Measurements from ENCODE around the gene SELENOO. TPM values are rescaled to one million over a fixed set of nuclear protein-coding genes. Genes with fewer than 3 reads are reported as not detected.
"Not testable (repeated sequence)": the region's sequence is repeated elsewhere in the genome, so short reads cannot be mapped to it uniquely, and the experiment has no call there.

SELENOO gene
- total RNA-seq, 1 experiment from 2014 or later: 43.2 TPM

DNA sequence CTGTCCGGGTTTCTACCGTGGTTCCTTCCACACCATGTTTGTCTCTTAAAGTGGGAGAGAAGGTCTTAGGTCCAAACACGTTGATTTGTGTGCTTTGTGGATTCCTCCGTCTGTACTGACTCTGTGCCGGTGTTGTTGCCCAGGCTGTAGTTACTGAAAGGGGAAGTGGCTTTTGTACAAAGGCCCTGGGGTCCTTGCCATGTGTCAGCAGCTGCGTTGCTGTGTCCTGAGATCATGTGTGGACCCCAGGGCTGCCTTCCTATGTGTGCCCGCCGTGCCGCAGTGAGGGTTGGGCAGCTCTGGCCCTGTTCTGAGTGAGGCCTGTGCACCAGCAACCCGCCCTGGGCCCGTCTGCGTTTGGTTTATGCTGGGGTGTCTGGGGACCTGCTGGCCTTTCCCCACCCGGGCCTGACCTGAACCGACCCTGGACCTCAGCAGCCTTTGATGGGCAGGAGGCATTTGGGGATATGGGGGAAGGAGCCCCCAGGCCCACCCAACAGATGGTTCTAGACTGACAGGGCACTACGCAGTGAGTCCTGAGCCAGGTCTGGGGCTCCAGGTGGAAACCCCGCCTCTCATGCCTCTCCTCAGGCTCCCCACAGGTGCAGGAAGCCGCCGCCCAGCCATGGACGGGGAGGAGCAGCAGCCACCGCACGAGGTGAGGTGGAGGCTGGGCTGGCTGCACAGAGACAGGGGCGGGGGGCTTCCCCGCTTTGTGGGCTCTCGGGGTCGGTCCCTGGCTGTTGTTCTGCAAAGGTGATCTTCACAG lies 8.2 kb upstream of the SELENOO start:
- in situ Hi-C loops (cut with HindIII; ENCODE audit: low pct_unique_long_range_greater_than_20kb, low sequenced_read_pairs): no loop called here
- no peak for DNase-seq (ENCODE audit: low read depth, low spot score)

DNA sequence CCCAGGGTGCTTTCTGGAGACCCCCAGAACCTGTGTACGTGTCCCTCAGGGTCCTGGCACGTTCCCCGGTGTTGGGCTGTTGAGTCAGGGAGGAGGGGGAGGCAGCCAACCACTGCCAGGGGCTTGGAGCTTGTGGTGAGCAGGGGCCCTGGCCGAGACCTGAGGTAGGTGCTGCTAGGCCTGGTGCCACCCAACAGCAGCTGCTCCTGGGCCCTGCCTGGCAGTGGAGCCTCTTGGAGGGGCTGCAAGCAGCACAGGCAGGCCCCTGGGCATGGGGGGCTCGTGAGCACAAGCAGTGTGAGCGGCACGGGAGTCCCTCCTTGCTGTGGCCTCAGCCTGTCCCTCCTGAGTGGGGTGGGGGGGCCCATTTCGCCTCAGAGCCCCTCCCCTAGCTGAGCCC lies 7.2 kb upstream of the SELENOO start:
- in situ Hi-C loops (cut with HindIII; ENCODE audit: low pct_unique_long_range_greater_than_20kb, low sequenced_read_pairs): no loop called here
- no peak for DNase-seq (ENCODE audit: low read depth, low spot score)

DNA sequence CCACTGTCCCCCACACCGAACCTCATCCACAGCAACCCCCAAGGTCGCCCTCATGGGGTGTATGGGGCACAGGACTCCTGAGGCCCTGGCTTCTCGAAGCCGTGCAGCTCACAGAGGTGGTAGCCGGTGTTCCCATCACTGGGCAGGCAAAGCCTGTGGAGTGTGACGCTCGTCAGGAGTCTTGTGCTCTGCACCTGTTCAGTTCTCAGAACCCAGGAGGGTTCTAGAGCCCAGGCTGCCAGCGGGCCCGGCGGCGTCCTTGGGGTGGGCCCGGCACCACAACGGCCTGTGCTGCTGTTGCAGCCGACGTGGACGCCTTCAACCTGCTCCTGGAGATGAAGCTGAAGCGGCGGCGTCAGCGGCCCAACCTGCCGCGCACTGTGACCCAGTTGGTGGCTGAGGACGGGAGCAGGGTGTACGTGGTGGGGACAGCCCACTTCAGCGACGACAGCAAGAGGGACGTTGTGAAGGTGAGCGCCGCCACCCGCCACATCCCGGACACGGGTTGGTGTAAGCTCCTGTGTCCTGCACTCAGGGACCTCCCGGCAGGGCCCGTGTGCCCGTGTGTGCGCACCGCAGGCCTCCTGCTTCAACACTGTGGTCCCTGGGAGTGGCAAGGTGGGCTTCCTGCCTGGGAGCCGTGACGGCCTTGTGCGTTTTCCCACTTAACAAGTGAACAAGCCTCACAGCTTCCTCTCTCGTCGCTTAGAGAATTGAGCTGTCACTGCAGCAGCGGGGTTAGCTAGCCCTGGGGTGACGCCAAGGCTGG lies 6.6 kb upstream of the SELENOO start:
- in situ Hi-C loops (cut with HindIII; ENCODE audit: low pct_unique_long_range_greater_than_20kb, low sequenced_read_pairs): no loop called here
- no peak for DNase-seq (ENCODE audit: low read depth, low spot score)

DNA sequence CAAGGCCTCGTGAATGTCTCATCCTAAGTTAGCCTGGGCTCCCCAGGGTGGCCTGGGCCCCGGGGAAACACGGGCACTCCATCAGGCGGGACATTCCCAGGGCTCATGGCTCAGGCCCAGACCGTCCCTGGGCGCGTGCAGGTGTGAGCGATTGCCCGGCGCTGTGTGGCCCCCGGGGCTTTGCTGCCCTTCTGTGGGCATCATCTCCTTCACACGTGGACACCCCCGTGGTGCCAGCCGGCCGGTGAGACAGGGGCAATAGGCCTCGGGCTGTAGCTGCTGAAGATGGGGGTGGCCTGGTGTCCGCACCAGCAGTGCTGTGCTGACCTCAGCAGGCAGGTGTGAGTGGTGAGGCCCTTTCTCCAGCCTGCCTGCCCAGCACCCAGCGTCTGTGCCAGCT lies 4.6 kb upstream of the SELENOO start:
- DNase-seq (ENCODE audit: low read depth, low spot score): no peak
- in situ Hi-C loops (cut with HindIII; ENCODE audit: low pct_unique_long_range_greater_than_20kb, low sequenced_read_pairs): no loop called here

- in situ Hi-C loops (cut with HindIII; ENCODE audit: low pct_unique_long_range_greater_than_20kb, low sequenced_read_pairs): no loop called here
- DNase-seq (ENCODE audit: low read depth, low spot score): no peak
These were observed 3.6 kb upstream of the SELENOO start for GRCh38 chr22:50197000-50197800.

DNA sequence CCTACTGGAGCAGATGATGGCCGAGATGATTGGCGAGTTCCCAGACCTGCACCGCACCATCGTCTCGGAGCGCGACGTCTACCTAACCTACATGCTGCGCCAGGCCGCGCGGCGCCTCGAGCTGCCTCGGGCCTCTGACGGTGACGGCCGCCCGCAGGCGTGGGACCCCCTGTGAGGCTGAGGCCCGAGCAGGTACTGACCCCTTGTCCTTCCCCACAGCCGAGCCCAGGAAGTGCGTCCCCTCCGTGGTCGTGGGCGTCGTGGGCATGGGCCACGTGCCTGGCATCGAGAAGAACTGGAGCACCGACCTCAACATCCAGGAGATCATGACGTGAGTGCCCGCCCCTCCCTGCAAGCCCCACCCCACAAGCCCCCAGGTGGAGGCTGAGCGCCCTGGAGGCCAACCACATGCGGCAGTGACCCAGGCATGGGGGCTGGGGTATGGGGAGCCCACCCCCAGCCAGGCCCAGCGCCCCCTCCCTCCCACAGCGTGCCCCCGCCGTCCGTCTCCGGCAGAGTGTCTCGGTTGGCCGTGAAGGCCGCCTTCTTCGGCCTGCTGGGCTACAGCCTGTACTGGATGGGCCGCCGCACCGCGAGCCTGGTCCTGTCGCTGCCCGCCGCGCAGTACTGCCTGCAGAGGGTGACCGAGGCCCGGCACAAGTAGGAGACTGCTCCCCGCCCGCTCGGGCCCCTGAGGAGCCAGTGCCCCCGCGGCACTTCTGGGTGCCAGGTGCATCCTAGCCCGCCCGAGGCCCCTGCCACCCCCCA lies 2.8 kb upstream of the SELENOO start:
- in situ Hi-C loops (cut with HindIII; ENCODE audit: low pct_unique_long_range_greater_than_20kb, low sequenced_read_pairs): no loop called here
- DNase-seq (ENCODE audit: low read depth, low spot score): no peak

GRCh38 chr22:50198624-50199017 lies 2.2 kb upstream of the SELENOO start:
- DNase-seq (ENCODE audit: low read depth, low spot score): no peak
- in situ Hi-C loops (cut with HindIII; ENCODE audit: low pct_unique_long_range_greater_than_20kb, low sequenced_read_pairs): no loop called here

DNA sequence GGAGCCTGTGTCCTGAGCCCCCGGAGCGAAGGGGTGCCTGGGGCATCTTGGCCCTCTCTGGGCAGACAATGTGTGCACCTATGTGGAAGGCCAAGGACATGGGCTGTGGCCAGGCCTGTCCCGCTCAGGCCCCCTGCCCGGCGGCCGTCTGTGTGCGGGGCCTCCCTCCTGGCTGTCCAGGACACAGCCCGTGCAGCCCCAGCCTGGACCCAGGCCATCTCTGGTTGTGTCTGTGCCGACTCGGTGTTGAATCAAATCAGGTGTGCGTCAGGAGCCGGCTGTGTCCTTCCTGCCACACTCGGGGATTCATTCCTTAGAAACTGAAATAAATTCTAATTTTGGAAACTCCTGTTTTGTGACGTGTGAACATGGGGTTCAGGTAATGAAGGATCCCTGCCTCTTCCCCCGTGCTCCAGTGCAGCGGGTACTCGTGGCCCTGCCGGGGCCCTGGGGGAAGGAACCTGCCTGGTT lies 1.5 kb upstream of the SELENOO start:
- in situ Hi-C loops (cut with HindIII; ENCODE audit: low pct_unique_long_range_greater_than_20kb, low sequenced_read_pairs): no loop called here
- no peak for DNase-seq (ENCODE audit: low read depth, low spot score)

GRCh38 chr22:50199829-50200460 lies 866 bp upstream of the SELENOO start:
- DNase-seq (ENCODE audit: low read depth, low spot score): no peak

DNA sequence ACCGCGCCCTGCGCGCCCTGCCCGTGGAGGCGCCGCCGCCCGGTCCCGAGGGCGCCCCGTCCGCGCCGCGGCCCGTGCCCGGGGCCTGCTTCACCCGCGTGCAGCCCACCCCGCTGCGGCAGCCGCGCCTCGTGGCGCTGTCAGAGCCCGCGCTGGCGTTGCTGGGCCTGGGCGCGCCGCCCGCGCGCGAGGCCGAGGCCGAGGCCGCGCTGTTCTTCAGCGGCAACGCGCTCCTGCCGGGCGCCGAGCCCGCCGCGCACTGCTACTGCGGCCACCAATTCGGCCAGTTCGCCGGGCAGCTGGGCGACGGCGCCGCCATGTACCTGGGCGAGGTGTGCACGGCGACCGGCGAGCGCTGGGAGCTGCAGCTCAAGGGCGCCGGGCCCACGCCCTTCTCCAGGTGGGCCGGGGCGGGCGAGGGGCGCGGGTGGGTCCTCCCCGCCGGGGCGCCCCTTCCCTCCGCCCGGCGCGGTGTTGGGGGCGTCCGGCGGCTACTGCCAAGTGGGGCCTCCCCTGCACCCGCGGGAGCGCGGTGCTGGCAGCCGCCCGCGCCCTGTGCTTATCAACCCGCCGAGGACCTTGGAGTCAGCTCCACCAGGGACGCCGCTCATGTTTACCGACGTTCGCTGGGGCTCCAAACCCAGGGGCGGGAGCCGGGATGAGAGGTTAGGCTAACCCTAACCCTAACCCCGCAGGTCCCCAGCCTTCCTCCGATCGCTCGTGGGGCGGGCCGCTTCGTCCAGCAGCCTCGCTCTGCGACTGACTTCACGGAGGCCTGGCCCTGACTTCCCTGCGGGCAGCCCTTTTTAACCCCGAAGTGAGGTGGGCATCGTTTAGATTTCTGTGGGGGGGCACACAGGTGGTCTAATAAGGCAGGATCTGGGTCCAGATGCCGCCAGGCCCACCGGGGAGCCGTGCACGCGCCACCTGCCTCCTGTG lies 649 bp downstream of the SELENOO start:
- in situ Hi-C loops (cut with HindIII; ENCODE audit: low pct_unique_long_range_greater_than_20kb, low sequenced_read_pairs): no loop called here
- no peak for DNase-seq (ENCODE audit: low read depth, low spot score)

More at GRCh38 chr22:50199829-50200460, 866 bp upstream of the SELENOO start:
- in situ Hi-C loops (cut with HindIII; ENCODE audit: low pct_unique_long_range_greater_than_20kb, low sequenced_read_pairs): no loop called here

- in situ Hi-C loops (cut with HindIII; ENCODE audit: low pct_unique_long_range_greater_than_20kb, low sequenced_read_pairs): no loop called here
- no peak for DNase-seq (ENCODE audit: low read depth, low spot score)
These were observed 1.4 kb downstream of the SELENOO start for GRCh38 chr22:50202130-50202666.

DNA sequence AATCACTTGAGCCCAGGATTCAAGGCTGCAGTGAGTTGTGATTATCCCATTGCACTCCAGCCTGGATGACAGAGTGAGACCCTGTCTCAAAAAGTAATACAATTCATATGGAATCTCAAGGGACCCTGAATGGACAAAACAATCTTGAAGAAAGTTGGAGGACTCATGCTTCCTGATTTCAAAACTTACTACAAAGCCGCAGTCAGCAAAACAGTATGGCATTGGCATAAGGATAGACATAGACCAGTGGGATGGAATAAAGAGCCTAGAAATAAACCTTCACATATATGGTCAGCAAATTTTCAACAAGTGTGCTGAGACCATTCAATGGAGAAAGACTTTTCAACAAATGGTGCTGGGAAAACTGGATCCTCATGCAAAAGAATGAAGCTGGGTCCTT lies 2.5 kb downstream of the SELENOO start:
- in situ Hi-C loops (cut with HindIII; ENCODE audit: low pct_unique_long_range_greater_than_20kb, low sequenced_read_pairs): no loop called here
- DNase-seq (ENCODE audit: low read depth, low spot score): no peak

DNA sequence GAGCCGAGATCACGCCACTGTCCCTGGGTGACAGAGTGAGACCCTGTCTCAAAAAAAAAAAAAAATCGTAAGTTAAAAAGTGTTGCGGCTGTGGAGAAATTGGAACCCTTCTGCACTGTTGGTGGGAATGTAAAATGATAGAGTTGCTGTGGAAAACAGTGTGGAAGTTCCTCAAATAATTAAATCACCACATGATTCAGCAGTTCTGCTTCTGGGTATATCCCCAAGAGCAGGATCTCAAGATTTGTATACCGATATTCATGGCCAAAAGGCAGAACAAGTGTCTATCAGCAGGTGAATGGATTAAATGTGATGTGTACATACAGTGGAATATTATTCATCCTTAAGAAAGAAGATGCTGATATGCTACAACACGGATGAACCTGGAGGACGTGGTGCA lies 3.8 kb downstream of the SELENOO start:
- in situ Hi-C loops (cut with HindIII; ENCODE audit: low pct_unique_long_range_greater_than_20kb, low sequenced_read_pairs): no loop called here
- DNase-seq (ENCODE audit: low read depth, low spot score): no peak

DNA sequence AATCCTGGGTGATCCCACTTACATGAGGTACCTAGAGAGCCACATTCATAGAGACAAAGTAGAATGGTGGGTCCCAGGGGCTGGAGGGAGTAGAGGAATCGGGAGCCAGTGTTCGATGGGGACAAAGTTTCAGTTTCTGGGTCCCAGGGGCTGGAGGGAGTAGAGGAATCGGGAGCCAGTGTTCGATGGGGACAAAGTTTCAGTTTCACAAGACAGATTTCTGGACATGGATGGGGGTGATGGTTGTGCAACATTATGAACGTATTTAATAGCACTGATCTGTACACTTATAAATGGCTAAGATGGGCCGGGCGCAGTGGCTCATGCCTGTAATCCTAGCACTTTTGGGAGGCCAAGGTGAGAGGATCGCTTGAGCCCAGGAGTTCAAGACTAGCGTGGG lies 4.2 kb downstream of the SELENOO start:
- in situ Hi-C loops (cut with HindIII; ENCODE audit: low pct_unique_long_range_greater_than_20kb, low sequenced_read_pairs); DNase-seq (ENCODE audit: low read depth, low spot score): not testable (repeated sequence)

DNA sequence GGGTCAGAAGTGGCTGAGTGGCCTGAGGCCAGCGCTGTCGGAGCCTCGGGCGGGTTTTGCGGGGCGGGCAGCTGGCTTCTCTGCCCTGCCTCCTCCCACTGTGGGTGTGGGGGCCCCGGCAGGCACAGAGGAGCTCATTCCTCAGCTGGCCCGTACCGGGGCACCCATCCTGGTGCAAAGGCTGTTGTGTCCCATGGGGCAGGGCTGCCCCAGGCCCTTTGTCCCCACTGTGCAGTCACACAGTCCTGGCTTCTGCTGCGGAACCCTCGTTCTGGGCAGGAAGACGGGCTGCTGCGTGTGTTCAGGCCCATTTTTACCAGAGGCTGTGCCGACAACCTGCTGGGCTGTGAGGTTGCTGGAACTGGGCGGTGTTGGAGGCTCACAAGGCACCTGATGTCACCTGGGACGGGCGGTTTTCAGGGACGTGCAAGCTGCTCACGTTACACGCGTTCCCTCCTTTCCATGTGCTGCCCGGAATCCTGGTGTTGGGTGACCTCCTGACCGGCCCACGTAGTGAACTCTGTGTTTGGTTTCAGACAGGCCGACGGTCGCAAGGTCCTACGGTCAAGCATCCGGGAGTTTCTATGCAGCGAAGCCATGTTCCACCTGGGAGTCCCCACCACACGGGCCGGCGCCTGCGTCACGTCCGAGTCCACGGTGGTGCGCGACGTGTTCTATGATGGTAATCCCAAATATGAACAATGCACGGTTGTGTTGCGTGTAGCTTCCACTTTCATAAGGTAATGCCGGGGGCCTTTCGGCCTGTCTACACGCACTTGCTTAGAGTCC lies 5.2 kb downstream of the SELENOO start:
- in situ Hi-C loops (cut with HindIII; ENCODE audit: low pct_unique_long_range_greater_than_20kb, low sequenced_read_pairs): no loop called here

More for the DNA sequence above, 5.2 kb downstream of the SELENOO start:
- no peak for DNase-seq (ENCODE audit: low read depth, low spot score)

Data from SK-MEL-5 (cell line).